NCI-H1694 treated with DMSO at 0.1 percent for 48 hours (cell line): ENCODE measurements around the gene HIVEP3.
"Not testable (repeated sequence)": the region's sequence is repeated elsewhere in the genome, so short reads cannot be mapped to it uniquely, and the experiment has no call there.

Experiments
- DNase-seq: peaks from one replicate; lab custom pipeline; 2025; lab: John Stamatoyannopoulos, UW

HIVEP3 gene

DNA sequence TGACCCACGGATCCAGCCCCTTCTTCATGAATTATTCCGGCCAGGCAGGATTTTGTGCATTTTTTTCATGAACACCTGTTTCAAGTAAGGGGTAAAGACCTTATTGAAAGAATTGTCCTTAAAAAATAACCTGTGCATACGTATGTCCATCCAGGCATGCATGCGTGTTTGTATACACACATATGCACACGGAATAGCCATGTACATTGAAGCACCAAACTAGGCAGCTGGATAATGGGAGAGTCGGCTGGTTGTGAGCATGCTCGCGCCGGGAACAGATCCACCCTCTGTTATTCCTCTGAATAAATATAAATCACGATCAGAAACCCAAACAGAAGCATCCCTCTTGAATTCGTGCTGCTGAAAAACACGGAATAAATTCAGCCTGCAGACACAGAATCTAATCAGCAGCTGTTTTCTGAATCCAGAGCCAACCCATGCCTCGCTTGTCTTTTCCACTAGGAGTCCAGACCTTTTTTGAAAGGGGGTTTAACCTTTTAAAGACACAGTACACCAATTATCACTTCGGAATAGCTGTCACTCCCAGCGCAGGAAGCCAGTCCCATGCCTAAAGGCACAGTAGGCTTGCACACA, at the start of gene HIVEP3:
HIVEP3 (minus strand) TSS at position 473 of the 594 bp plus-strand sequence.
- peak; percentile 58 for DNase-seq

DNA sequence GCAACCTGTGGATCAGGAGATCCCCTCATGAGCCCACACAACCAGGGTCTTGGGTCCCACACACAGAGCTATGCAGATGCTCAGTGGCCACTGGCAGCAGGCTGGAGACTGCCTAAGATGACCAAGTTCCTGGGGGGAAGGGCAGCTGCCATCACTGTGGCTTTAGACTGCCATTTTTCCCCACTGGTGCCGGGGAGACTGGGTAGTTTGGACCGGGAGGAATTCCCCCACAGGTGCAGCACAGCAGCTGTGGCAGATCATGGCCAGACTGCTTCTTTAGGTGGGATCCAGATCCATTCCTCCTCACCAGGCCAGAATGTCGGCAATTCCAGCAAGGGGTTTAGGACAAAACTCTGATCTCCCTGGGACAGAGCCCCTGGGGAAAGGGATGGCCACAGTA, 45.7 kb upstream of the HIVEP3 start:
- DNase-seq = no peak

DNA sequence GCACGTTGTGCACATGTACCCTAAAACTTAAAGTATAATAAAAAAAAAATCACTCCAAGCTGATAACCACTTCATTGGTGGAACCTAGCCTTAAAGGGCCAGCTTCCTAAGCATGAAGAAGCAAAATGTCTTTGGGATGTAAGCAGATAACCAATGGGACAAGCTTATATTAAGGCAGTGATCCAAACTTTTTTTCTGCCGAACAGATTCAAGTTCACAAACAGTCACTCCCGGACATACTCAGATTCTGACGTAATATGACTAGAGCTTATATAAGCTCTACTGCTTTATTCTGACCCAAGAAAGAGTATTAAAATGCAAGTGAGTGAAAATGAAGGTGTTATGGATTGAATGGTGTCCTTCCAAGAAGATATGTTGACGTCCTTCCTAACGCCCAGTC, 44.9 kb upstream of the HIVEP3 start:
- DNase-seq = no peak

GRCh38 chr1:41958015-41958673, 39.4 kb upstream of the HIVEP3 start:
- no peak for DNase-seq

- no peak for DNase-seq
These were observed 38.8 kb upstream of the HIVEP3 start for GRCh38 chr1:41957568-41957967.

- no peak for DNase-seq
These were observed 36.9 kb upstream of the HIVEP3 start for GRCh38 chr1:41955461-41956159.

GRCh38 chr1:41954533-41954944, 35.8 kb upstream of the HIVEP3 start:
- no peak for DNase-seq

DNA sequence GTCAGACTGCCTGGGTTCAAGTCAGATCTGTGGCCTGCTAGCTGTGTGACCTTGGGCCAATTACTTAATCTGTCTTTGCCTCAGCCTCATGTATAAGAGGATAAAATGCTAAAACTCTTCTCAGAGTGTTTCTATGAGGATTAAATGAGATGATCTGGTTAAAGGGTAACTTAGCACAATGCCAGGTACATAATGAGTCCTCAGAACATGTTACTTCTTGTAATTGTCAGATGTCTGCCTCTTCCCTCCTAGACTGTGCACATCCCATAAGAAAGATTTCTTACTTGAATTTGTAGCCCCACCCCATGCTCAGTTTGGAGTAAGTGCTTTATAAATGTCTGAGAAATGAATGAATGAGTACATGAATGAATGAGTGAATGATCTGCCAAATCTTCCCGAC, 34.6 kb upstream of the HIVEP3 start:
- no peak for DNase-seq

DNA sequence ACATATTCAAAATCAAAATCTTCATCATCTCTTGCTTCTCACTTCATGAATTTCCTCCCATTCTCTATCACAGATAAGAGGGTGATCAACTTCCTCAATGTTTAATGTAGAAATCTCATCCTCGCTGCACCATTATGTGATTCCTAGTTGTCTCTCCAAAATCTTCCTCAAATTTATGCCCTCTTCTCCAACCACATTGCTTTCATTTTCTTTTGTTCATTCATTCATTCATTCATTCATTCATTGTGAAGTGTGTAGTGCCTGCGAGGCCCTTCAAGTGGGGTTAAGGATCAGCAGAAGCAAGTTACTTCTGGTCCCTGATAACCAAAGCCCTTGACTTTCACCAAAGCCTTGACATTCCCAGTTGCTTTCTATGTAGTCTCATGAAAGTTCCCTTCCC, 33.5 kb upstream of the HIVEP3 start:
- no peak for DNase-seq

DNA sequence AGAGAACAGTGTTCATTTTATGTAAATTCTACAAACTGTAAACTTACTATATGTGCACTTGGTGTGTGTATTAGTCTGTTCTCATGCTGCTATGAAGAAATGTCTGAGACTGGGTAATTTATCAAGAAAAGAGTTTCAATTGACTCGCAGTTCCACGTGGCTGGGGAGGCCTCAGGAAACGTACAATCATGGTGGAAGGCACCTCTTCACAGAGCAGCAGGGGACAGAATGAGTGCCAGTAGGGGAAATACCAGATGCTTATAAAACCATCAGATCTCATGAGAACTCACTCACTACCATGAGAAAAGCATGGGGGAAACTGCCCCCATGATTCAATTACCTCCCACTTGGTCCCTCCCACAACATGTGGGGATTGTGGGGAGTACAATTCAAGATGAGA, 32.8 kb upstream of the HIVEP3 start:
- not testable (repeated sequence) for DNase-seq

DNA sequence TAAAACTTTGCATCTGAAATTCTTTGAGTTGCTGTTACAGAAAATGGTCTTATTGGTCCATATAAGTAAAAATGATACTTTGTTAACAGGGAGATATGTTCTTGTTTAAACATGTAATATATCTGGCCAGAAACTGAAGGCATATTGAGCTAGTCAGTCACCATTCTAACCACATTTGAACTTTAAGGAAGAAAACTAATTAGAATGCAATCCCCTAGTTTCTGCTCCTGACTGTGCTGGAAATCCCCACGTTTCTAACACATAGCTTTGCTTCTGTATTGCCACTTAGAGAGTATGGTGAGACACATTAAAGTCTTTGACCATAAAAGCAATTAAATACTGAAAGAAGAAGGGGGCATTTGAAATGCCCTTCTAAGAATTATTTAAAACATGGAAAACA, 32.1 kb upstream of the HIVEP3 start:
- DNase-seq = no peak

DNA sequence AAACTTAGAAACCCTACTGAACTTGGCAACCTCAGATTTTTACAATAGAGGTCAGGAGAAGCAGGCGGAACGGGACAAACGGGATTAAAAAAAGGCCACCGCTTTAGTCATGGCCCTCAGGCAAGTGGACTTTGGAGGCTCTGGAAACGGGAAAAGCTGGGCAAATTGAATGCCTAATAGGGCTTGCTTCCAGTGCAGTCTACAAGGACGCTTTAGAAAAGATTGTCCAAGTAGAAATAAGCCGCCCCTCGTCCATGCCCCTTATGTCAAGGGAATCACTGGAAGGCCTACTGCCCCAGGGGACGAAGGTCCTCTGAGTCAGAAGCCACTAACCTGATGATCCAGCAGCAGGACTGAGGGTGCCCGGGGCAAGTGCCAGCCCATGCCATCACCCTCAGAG, 27.2 kb upstream of the HIVEP3 start:
- not testable (repeated sequence) for DNase-seq

GRCh38 chr1:41943717-41944116, 25.0 kb upstream of the HIVEP3 start:
- no peak for DNase-seq

- DNase-seq = no peak
These were observed 23.6 kb upstream of the HIVEP3 start for GRCh38 chr1:41942278-41942677.

- no peak for DNase-seq
These were observed 22.7 kb upstream of the HIVEP3 start for GRCh38 chr1:41941381-41941780.

DNA sequence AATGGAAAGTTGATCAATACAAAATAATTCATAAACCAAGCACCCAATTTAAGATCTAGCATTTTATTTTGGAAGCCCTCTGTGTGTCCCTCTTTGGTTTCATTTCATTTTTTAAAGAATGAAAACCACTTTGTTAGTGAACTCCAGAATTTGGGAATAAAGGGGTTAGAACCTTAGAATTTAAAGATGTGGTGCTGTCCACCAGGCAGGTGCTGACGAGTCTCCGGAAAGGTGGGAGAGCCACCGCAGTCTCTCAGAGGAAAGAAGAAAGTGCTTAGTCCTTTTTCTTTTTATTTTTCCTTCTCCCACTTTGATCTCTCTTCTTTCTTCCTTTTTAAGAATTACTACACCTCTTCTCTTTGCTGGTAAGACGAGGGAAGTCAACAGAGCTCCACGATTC, 20.5 kb upstream of the HIVEP3 start:
- no peak for DNase-seq

DNA sequence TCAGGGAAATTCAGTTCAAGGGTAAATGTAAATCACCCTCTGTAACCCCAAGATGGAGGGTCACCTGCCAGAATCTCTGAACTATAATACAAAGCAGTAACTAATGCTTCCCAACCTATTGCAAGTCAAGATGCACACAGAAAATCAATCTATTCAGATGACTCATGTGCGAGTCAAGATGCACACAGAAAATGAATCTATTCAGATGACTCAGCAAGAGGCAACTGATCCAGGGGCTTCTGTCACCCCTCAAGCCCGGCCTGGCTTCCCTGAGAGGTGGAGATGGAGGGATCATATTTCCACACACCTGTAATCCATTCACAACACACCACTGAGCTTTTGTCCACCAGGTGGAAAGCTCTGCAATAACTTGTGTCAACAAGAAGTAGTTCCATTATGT, 17.4 kb upstream of the HIVEP3 start:
- DNase-seq = no peak

- DNase-seq = no peak
These were observed 16.5 kb upstream of the HIVEP3 start for GRCh38 chr1:41935226-41935625.

- DNase-seq = no peak
These were observed 14.4 kb upstream of the HIVEP3 start for GRCh38 chr1:41933106-41933505.

DNA sequence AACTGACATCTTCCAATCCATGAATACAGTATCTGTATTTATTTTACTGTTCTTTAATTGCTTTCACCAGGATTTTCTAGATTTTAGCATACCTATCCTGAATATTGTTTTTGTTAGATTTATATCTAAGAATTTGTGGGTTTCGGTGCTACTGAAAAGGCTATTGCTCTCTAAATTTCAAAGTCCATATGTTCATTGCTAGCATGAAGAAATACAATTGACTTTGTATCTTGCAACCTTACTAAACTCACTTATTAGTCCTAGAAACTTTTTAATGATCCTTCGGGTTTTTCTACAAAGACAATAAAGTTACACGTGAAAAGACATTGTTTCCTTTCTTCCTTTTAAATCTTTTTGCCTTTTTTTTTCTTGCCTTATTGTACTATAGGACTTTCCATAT, 12.9 kb upstream of the HIVEP3 start:
- DNase-seq = no peak

DNA sequence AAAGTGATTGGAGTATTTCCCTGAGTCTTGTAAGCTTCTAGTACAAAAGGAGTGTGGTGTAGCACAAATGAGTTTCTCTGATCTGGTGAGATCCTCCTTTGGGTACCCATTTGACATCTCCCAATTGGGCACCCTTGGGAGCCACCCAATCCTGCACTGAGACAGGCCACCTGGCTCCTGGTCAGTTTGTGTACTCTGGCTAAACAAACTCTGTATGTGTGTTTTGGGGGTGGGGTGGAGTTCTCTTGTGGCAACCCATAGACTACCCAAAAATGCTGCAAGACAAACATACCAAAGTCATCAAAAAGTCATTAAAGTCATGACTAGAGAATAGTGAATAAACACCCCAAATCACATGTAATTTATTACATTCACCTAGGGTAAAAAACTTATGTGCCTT, 8.4 kb upstream of the HIVEP3 start:
- DNase-seq = no peak

DNA sequence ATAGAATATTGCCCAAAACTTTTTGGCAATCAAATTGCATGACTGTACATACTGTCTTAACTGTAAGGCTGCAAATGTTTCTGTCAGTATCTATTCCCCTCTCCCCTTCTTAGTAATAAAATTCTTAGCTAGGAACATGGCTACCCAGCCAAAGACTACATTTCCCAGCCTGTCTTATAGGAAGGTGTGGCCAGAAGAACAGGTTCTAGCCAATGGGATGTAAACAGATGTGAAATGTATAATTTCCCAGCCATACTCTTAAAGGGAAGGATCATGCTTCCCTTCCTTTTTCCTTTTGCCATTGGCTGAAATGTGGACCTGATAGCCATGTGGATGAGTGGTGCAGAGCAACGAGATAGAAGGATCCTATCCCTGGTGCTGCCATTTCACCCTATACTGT, 7.0 kb upstream of the HIVEP3 start:
- DNase-seq = no peak

- no peak for DNase-seq
These were observed 6.2 kb upstream of the HIVEP3 start for GRCh38 chr1:41924911-41925310.

DNA sequence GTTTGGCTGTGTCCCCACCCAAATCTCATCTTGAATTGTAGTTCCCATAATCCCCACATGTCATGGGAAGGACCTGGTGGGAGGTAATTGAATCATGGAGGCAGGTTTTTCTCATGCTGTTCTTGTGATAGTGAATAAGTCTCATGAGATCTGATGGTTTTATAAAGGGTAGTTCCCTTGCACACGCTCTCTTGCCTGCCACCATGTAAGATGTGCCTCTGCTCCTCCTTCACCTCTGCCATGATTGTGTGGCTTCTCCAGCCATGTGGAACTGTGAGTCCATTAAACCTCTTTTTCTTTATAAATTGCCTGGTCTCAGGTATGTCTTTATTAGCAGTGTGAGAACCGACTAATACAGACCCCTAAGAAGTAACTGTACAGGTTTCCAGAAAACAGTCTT, 2.5 kb upstream of the HIVEP3 start:
- not testable (repeated sequence) for DNase-seq
